DMS 273 (cell line): ENCODE measurements around the gene CCL25.
"Not testable (repeated sequence)": the region's sequence is repeated elsewhere in the genome, so short reads cannot be mapped to it uniquely, and the experiment has no call there.

ENCODE experiments used
- DNase-seq: peaks from one replicate; lab custom pipeline; 2025; ENCODE audit not compliant: unreplicated experiment; lab: John Stamatoyannopoulos, UW

The CCL25 gene

GRCh38 chr19:8085598-8086408, 33.2 kb downstream of the CCL25 start:
- DNase-seq: no peak

- no peak for DNase-seq
These were observed 34.3 kb downstream of the CCL25 start for GRCh38 chr19:8086849-8087248.

GRCh38 chr19:8087876-8088275, 35.3 kb downstream of the CCL25 start:
- no peak for DNase-seq

DNA sequence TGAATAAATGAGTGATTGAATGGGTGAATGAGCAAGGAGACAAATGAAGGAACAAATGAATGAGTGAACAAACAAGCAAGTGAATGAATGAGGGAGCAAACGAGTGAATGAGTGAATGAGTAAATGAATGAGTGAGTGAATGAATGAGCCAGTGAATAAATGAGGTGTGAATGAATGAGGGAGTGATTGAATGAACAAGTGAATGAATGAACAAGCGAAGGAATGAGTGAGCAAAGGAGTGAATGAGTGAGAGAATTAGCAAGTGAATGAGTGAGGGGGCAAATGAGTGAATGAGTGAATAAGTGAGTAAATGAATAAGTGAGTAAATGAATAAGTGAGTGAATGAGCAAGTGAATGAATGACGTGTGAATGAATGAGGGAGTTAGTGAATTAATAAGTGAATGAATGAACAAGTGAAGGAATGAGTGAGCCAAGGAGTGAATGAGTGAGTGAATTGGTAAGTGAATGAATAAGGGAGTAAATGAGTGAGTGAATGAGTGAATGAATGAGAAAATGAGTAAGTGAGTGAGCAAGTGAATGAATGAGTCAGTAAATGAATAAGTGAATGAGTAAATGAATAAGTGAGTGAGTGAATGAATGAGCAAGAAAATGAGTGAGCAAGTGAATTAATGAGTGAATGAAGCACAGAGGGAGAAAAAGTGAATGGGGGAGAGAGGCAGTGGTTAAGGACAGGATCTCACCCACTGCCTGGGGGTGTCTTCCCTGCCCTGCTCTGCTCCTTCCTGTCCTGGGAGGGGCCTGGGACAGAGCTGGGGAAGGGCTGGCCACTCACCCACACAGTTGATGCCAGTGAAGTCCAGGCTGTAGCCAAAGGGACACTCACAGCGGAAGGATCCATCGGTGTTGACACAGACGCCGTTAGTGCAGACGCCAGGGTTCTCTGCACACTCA, 36.4 kb downstream of the CCL25 start:
- DNase-seq: no peak

- DNase-seq: no peak
These were observed 37.4 kb downstream of the CCL25 start for GRCh38 chr19:8089664-8090601.

- DNase-seq: no peak
These were observed 38.4 kb downstream of the CCL25 start for GRCh38 chr19:8090950-8091349.

GRCh38 chr19:8093740-8094139, 41.2 kb downstream of the CCL25 start:
- DNase-seq: no peak

GRCh38 chr19:8094336-8094735, 41.8 kb downstream of the CCL25 start:
- no peak for DNase-seq

DNA sequence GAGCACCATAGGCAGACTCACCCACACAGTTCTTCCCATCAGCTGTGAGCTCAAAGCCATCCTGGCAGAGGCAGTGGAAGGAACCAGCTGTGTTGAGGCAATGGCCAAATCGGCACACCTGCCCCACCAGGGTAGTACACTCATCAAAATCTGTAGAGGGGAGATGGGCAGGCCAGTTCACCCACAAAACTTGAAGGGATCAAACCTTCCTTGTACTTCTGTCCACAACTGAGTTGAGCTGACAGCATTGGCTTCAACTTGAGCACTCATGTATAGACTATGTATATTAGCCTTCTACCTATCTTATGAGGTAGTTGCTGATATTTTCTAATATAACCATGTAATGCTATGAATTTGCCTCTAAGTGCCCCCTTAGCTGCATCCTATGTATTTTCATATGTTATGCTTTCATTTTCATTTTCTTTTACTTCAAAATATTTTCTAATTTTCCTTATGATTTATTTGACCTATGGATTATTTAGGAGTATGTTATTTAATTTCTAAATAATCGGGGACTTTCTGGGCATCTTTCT, 42.9 kb downstream of the CCL25 start:
- DNase-seq: no peak

DNA sequence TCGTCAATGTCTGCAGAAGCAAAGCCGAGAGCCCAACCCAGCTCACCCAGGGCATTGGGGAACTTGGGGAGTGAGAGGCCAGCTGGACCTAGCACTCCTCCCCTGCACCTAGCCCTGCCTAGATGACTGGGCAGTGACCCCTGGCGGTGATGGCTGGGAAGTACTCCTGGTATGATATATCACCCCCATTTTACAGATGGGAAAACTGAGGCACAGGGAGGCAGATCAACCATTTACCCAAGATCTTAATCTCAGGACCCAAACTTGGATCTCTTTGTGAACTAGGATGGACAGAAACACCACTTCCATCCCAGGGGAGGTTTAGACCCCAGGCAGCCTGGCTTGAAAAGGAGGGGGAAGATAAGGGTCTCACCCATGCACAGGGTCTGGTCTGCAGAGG, 43.5 kb downstream of the CCL25 start:
- DNase-seq: no peak

GRCh38 chr19:8097198-8097597, 44.6 kb downstream of the CCL25 start:
- DNase-seq: no peak

- no peak for DNase-seq
These were observed 45.4 kb downstream of the CCL25 start for GRCh38 chr19:8097681-8098567.

GRCh38 chr19:8101311-8101710, 48.8 kb downstream of the CCL25 start:
- no peak for DNase-seq

- not testable (repeated sequence) for DNase-seq
These were observed 49.4 kb downstream of the CCL25 start for GRCh38 chr19:8101910-8102309.

GRCh38 chr19:8105471-8105870, 52.9 kb downstream of the CCL25 start:
- no peak for DNase-seq

- no peak for DNase-seq
These were observed 54.8 kb downstream of the CCL25 start for GRCh38 chr19:8107301-8107903.

DNA sequence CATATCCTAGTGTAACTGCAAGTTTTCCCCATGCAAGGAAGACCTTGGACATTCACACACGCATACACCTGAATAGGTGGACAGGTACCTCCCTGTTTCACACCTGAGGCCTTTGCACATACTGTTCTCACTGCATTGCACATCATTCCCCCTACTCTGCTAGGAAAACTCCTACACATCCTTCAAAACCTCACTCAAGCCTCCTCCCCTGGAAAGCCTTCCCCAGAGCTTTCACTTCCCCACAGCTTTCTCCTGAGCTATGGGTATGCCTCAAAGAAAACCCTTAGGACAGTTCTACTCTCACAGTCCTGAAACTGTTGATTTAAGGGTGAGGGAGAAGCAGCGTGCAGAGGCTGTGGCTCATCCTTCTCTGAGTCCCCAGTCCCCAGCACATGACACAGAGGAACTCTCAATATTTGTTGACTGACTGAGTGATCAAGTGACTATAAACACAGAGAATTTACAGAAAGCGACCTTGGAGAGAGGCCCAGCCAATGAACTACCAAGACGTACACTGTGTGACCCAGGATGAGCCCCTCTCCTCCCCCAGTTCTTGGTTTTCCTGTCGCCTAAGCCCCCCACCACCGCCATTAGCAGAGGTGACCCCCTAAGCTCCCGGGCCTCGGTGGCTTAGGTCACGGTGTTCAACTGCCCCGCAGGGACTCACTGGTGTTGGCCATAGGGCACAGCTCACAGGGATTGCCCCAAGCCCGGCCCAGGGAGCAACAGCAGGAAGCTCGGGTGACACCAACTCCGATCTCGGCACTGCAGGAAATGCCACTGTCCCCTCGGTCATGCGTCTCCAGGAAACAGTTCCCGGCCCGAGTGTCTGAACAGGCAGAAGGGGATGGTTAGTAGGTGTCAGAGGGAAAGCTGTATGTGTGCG, 56.2 kb downstream of the CCL25 start:
- DNase-seq: no peak

DNA sequence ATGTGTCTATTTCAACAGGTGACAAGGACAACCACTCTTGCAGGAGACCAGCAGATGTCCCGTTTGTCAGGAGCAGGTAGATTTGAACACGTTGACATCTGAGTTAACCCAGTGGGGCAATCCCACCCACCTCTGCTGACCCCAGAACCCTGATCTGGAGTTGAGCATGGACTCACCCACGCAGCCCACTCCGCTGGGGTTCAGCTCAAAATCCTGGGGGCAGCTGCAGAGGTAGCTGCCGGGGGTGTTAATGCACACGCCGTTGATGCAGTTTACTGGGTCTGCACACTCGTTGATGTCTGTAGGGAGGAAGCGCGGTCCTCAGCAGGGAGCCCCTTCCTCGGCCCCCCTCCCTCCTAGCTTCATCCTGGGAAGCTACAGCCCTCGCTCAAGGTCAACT, 56.9 kb downstream of the CCL25 start:
- no peak for DNase-seq
